Transverse colon (tissue), 4 donors: ENCODE data around the gene SCIN.

Experiments
- EP300 ChIP-seq: sonication (generic); formaldehyde crosslinking; IDR thresholded peaks from one replicate; pipeline ENCODE4 v1.6.1; 2017; ENCODE audit warnings: antibody characterized with exemption, low read depth
- POLR2A ChIP-seq: fragments of 450-650 bp; IDR thresholded peaks from one replicate; pipeline ENCODE4 v1.6.1; 2016; ENCODE audit warnings: antibody characterized with exemption, mild to moderate bottlenecking, moderate library complexity
- POLR2AphosphoS5 ChIP-seq, 3 donors: sonication (generic); formaldehyde crosslinking; IDR thresholded peaks; one replicate each; pipeline ENCODE4 v1.6.1; 2016; ENCODE audit warnings: antibody characterized with exemption in 3 of 3
- TF ChIP-seq, protein P1 (sequence below), 5 experiments: fragments of 200-600 bp in 3 of 5; fragments of 450-650 bp in 2 of 5; sonication (generic) in 3 of 5; IDR thresholded peaks; 1 replicate in 2 of 5; 2 replicates in 3 of 5; pipeline ENCODE4 v1.5.1; 2016 to 2017; ENCODE audit warnings: antibody characterized with exemption in 5 of 5, inconsistent platforms in 3 of 5, mild to moderate bottlenecking in 2 of 5, moderate library complexity in 1 of 5

DNA sequence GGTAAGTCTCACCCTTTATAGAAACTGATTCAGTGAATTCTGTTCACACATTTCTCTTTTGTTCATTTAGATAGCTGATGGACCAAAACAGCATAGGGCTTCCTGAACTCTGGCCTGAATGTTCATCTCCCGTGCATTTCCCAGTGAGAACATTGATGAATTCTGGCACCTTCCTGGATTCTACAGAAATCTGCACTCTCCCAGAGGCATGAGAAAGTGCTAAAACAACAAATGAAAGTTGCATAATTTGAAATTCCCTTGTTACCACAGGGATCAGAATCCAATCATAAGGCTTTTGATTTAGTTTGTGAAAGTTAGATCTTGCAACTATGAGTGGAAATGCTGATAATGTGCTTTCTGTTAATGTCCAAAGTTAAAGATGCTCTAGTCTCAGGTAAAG lies 29.7 kb upstream of the SCIN start:
- TF ChIP-seq, protein P1, sequence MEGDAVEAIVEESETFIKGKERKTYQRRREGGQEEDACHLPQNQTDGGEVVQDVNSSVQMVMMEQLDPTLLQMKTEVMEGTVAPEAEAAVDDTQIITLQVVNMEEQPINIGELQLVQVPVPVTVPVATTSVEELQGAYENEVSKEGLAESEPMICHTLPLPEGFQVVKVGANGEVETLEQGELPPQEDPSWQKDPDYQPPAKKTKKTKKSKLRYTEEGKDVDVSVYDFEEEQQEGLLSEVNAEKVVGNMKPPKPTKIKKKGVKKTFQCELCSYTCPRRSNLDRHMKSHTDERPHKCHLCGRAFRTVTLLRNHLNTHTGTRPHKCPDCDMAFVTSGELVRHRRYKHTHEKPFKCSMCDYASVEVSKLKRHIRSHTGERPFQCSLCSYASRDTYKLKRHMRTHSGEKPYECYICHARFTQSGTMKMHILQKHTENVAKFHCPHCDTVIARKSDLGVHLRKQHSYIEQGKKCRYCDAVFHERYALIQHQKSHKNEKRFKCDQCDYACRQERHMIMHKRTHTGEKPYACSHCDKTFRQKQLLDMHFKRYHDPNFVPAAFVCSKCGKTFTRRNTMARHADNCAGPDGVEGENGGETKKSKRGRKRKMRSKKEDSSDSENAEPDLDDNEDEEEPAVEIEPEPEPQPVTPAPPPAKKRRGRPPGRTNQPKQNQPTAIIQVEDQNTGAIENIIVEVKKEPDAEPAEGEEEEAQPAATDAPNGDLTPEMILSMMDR (IDR thresholded peaks at IDR 0.05): no peak
- no peak for TF ChIP-seq POLR2A
- TF ChIP-seq POLR2AphosphoS5 (IDR thresholded peaks at IDR 0.05): no peak
- TF ChIP-seq EP300: no peak
